KBM-7 (cell line): ENCODE measurements around the gene DOCK2.

Experiments
- DNase-seq: peaks from one replicate; pipeline ENCODE4 v3.0.0-alpha.2; 2015
- in situ Hi-C: fragments of 300-500 bp; cut with MboI; formaldehyde crosslinking; loops from 2 replicates; pipeline ENCODE4 v1.14.3; 2020; ENCODE audit warnings: low sequenced_read_pairs, low pct_unique_long_range_greater_than_20kb, mixed read lengths

DOCK2 gene

GRCh38 chr5:169905017-169905416 lies 267.9 kb downstream of the DOCK2 start:
- in situ Hi-C loops, result no loop called here
- no peak for DNase-seq

GRCh38 chr5:169906745-169907649 lies 269.9 kb downstream of the DOCK2 start:
- in situ Hi-C loops, result no loop called here
- no peak for DNase-seq

GRCh38 chr5:169908864-169909263 lies 271.8 kb downstream of the DOCK2 start:
- in situ Hi-C loops, result no loop called here
- DNase-seq, result no peak

GRCh38 chr5:169909945-169910344 lies 272.9 kb downstream of the DOCK2 start:
- DNase-seq, result no peak
- in situ Hi-C loops, result no loop called here

- in situ Hi-C loops, result no loop called here
- DNase-seq, result no peak
Observed at GRCh38 chr5:169910393-169910792, 273.3 kb downstream of the DOCK2 start.

- DNase-seq, result no peak
- in situ Hi-C loops, result no loop called here
Observed at GRCh38 chr5:169911448-169912212, 274.6 kb downstream of the DOCK2 start.

- DNase-seq, result no peak
- in situ Hi-C loops, result no loop called here
Observed at GRCh38 chr5:169913479-169913878, 276.4 kb downstream of the DOCK2 start.

GRCh38 chr5:169914766-169915165 lies 277.7 kb downstream of the DOCK2 start:
- in situ Hi-C loops, result no loop called here
- no peak for DNase-seq

GRCh38 chr5:169917500-169917899 lies 280.4 kb downstream of the DOCK2 start:
- in situ Hi-C loops, result no loop called here

GRCh38 chr5:169918228-169918627 lies 281.2 kb downstream of the DOCK2 start:
- in situ Hi-C loops, result no loop called here

More at GRCh38 chr5:169917500-169917899, 280.4 kb downstream of the DOCK2 start:
- no peak for DNase-seq

GRCh38 chr5:169920474-169920873 lies 283.4 kb downstream of the DOCK2 start:
- DNase-seq, result no peak
- in situ Hi-C loops, result no loop called here

More at GRCh38 chr5:169918228-169918627, 281.2 kb downstream of the DOCK2 start:
- no peak for DNase-seq

GRCh38 chr5:169921384-169921783 lies 284.3 kb downstream of the DOCK2 start:
- in situ Hi-C loops, result no loop called here
- no peak for DNase-seq

GRCh38 chr5:169921949-169922348 lies 284.9 kb downstream of the DOCK2 start:
- in situ Hi-C loops, result no loop called here
- DNase-seq, result no peak

- in situ Hi-C loops, result no loop called here
- DNase-seq, result no peak
Observed at GRCh38 chr5:169922474-169922873, 285.4 kb downstream of the DOCK2 start.

GRCh38 chr5:169923988-169924387 lies 286.9 kb downstream of the DOCK2 start:
- DNase-seq, result no peak
- in situ Hi-C loops, result no loop called here

GRCh38 chr5:169933127-169933526 lies 296.1 kb downstream of the DOCK2 start:
- no peak for DNase-seq

GRCh38 chr5:169933616-169934015 lies 296.5 kb downstream of the DOCK2 start:
- in situ Hi-C loops, result no loop called here
- no peak for DNase-seq

More at GRCh38 chr5:169933127-169933526, 296.1 kb downstream of the DOCK2 start:
- in situ Hi-C loops, result no loop called here

- in situ Hi-C loops, result no loop called here
Observed at GRCh38 chr5:169934990-169935389, 297.9 kb downstream of the DOCK2 start.

GRCh38 chr5:169935762-169936161 lies 298.7 kb downstream of the DOCK2 start:
- DNase-seq, result no peak
- in situ Hi-C loops, result no loop called here

More at GRCh38 chr5:169934990-169935389, 297.9 kb downstream of the DOCK2 start:
- DNase-seq, result no peak

GRCh38 chr5:169938439-169938838 lies 301.4 kb downstream of the DOCK2 start:
- in situ Hi-C loops, result no loop called here
- no peak for DNase-seq
